IPS-18c (cell line): ENCODE data around the gene TRIM63.
"Not testable (repeated sequence)": the region's sequence is repeated elsewhere in the genome, so short reads cannot be mapped to it uniquely, and the experiment has no call there.

Experiments
- H3K4me3 ChIP-seq: 2 replicates; pipeline ENCODE4 v1.7.0; 2013; ENCODE audit warnings: low read depth, mild to moderate bottlenecking, low read length, moderate library complexity; ENCODE audit not compliant: insufficient read depth
- H3K9me3 ChIP-seq: one replicate; pipeline ENCODE4 v1.6.1; 2013; ENCODE audit warnings: mild to moderate bottlenecking, low read length, moderate library complexity; ENCODE audit not compliant: control insufficient read depth, insufficient read depth

TRIM63 gene

GRCh38 chr1:26067432-26067911 is at the start of gene TRIM63:
Gene TRIM63 (minus strand): TSS chr1:26067630. CDS start chr1:26067494, 136 bp downstream.
- H3K9me3 ChIP-seq = no peaks in the 10 kb centered on the region
- no peak within 1 kb of the TSS for H3K4me3 ChIP-seq

DNA sequence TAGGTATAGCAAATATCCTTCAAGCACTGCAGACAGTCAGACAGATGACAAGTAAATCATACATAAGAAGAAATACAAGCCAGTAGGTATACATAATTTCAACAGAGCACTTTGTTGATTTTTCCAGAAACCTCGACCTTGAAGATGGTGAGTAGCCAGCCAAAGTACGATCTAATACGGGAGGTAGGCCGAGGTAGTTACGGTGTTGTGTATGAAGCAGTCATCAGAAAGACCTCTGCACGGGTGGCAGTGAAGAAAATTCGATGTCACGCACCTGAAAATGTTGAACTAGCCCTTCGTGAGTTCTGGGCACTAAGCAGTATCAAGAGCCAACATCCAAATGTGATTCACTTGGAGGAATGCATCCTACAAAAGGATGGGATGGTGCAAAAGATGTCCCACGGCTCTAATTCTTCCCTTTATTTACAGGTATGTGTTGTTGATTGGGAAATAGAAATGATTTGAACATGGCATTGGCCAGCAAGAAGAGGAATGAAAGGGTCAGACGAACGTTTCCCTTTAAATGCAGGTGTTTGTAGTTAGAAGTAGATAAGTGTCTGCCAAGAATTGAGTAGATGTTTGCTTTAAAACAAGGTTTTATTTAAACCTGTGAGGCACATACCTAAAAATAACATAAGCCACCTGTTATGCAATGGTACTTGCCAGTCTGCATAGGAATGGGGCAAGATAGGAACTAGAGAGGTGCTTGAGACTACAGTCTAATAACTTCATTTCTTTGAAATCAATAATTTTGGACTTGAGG is 46.9 kb upstream of the TRIM63 start:
- Histone ChIP-seq H3K4me3 (no peak overlapping the region), H3K9me3 (no peaks in the 10 kb centered on the region)

- H3K4me3 ChIP-seq = peak overlapping the region; percentile 91
- H3K9me3 ChIP-seq = no peaks in the 10 kb centered on the region
These were observed 45.0 kb upstream of the TRIM63 start for GRCh38 chr1:26112407-26112775.

GRCh38 chr1:26111530-26112406 is 44.3 kb upstream of the TRIM63 start, which contains the start of gene PDIK1L:
Gene PDIK1L (plus strand): TSS chr1:26111824. CDS start chr1:26114309, 2,485 bp downstream.
- Histone ChIP-seq H3K4me3 (peak within 1 kb of the TSS; percentile 91), H3K9me3 (no peaks in the 10 kb centered on the region)

- peak overlapping the region; percentile 91 for H3K4me3 ChIP-seq
- H3K9me3 ChIP-seq = no peaks in the 10 kb centered on the region
These were observed 43.5 kb upstream of the TRIM63 start for GRCh38 chr1:26110731-26111529.

- H3K9me3 ChIP-seq = no peaks in the 10 kb centered on the region
- H3K4me3 ChIP-seq = no peak overlapping the region
These were observed 42.1 kb upstream of the TRIM63 start for GRCh38 chr1:26109229-26110164.

GRCh38 chr1:26105226-26105548 is 37.8 kb upstream of the TRIM63 start:
- not testable (repeated sequence) for H3K4me3 ChIP-seq, H3K9me3 ChIP-seq

DNA sequence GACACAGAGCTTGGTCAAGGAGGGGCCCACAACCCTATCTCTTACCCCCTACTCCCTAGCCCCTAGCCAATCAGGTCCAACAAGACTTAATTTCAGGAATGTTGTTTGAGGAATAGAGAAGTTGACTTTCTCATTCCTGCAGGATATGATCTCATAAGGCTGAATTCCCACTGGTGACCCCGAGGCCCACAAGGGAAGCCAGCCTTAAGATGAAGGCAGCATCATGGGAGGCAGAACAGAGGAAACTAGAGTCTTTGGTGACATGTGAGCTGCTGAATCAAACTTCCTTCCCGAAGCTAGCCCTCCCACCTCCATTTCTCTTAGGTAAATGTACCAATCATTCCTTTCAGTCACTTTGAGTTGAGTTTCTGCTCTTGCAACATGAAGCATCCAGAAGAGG is 35.1 kb upstream of the TRIM63 start:
- H3K9me3 ChIP-seq = no peaks in the 10 kb centered on the region
- H3K4me3 ChIP-seq = no peak overlapping the region

DNA sequence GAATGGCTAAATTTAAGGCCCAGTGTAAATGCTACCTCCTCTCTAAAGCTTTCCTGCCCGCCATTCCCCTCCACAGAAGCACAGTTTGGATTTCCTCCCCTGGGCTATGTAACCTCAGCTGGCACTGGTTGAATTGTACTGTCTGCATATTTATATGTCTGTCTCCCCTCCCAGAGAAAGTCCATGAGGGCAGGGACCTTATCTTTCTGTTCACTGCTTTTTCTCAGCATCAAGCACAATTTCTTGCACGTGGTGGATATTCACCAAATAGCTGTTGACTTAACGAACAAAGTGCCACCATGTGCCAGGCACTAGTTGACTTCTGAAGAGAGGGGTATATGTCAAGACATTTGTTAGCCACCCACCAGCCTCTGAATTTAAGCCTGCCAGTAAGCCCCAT is 34.7 kb upstream of the TRIM63 start:
- Histone ChIP-seq H3K4me3 (no peak overlapping the region), H3K9me3 (no peaks in the 10 kb centered on the region)

DNA sequence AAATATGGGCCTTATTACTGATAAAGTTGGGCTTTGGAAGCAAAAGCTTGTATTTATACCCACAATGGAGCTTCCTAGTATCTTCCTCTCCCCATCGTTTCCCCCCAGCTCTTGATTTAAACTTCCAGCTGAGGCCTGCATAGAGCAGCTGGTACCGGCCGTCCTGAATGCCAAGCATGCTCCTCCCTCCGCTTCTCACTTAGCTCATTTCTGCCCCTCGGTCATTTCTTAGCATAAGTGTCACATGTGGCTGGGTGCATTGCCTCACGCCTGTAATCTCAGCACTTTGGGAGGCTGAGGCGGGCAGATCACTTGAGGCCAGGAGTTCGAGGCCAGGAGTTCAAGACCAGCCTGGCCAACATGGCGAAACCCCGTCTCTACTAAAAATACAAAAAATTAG is 32.8 kb upstream of the TRIM63 start:
- not testable (repeated sequence) for H3K9me3 ChIP-seq, H3K4me3 ChIP-seq

DNA sequence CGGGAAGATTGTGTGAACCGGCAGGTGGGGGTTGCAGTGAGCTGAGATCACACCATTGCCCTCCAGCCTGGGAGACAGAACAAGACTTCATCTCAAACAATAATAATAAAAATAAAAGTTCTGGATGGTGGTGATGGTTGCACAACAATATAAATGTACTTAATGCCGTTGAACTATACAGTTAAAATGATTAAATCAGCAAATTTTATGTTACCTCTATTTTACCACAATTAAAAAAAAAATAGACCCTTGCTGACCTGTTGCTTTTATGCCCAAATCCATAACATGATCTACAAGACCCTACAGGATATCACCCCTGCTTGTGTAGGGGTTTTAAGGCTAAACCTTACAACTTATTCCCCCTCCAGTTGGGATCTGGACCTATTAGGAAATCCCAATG is 32.4 kb upstream of the TRIM63 start:
- H3K4me3 ChIP-seq = no peak overlapping the region
- no peaks in the 10 kb centered on the region for H3K9me3 ChIP-seq

- H3K4me3 ChIP-seq = no peak overlapping the region
- no peaks in the 10 kb centered on the region for H3K9me3 ChIP-seq
These were observed 31.2 kb upstream of the TRIM63 start for GRCh38 chr1:26098602-26099001.

GRCh38 chr1:26097696-26098095 is 30.3 kb upstream of the TRIM63 start:
- no peak overlapping the region for H3K4me3 ChIP-seq
- H3K9me3 ChIP-seq = no peaks in the 10 kb centered on the region

GRCh38 chr1:26096471-26096870 is 29.0 kb upstream of the TRIM63 start:
- Histone ChIP-seq H3K9me3 (no peaks in the 10 kb centered on the region), H3K4me3 (no peak overlapping the region)

DNA sequence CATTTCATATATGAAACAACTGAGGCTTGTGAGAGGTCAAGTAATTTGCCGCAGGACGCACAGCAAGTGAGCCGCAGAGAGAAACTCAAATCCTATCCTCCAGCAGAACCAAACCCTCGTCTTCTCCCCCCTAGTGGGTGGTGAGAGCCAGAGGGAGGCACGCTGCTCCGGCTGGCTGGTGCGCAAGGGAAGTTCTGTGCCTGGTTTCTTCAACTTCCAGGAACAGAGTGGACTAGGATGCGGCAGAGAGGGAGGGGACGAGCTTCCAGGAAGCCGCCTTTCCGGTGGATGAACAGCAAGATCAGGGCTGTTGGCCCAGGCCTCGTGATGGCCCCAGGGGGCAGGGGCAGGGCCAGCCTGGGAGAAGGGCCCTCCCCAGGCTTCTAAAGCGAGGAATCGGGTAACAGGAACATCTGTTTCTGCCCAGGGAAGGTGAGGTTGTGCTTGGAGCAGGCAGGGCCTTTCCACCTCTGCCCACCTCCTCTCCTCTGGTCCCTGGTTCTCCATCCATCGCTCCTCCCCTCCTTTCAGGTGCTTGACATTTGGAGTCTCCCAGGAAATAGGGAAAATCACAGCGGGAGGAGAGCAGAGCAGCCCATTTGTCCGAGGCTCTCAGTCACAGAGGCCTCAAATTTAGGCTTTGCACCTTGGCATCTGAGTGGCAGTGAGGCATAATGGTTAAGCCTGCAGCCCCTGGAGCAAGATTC is 27.4 kb upstream of the TRIM63 start:
- H3K9me3 ChIP-seq = no peaks in the 10 kb centered on the region
- H3K4me3 ChIP-seq = peak overlapping the region; percentile 29; the same call in 1 of the 2 replicates

- no peaks in the 10 kb centered on the region for H3K9me3 ChIP-seq
- 0 out of 2 replicates have a peak overlapping the region, but pooled peaks have one; percentile 29 for H3K4me3 ChIP-seq
These were observed 26.7 kb upstream of the TRIM63 start for GRCh38 chr1:26094076-26094669.
